ENCODE results near the gene YPEL1.

- TF ChIP-seq EP300 (IDR thresholded peaks at IDR 0.05; ENCODE audit: borderline replicate concordance) (no peak), FOXM1 (IDR thresholded peaks at IDR 0.05; ENCODE audit: borderline replicate concordance, low read depth) (no peak), MAX (IDR thresholded peaks at IDR 0.05) (no peak), TEAD4 (IDR thresholded peaks at IDR 0.05) (no peak), TAF1 (IDR thresholded peaks at IDR 0.05; ENCODE audit: low read depth) (no peak), EGR1 (IDR thresholded peaks at IDR 0.05) (no peak), TCF12 (IDR thresholded peaks at IDR 0.05; ENCODE audit: low read depth) (no peak), ZBTB7A (IDR thresholded peaks at IDR 0.05; ENCODE audit: low read depth) (no peak), NFIC (IDR thresholded peaks at IDR 0.05) (no peak), CEBPB (IDR thresholded peaks at IDR 0.05) (no peak)
- TF ChIP-seq, protein P1, sequence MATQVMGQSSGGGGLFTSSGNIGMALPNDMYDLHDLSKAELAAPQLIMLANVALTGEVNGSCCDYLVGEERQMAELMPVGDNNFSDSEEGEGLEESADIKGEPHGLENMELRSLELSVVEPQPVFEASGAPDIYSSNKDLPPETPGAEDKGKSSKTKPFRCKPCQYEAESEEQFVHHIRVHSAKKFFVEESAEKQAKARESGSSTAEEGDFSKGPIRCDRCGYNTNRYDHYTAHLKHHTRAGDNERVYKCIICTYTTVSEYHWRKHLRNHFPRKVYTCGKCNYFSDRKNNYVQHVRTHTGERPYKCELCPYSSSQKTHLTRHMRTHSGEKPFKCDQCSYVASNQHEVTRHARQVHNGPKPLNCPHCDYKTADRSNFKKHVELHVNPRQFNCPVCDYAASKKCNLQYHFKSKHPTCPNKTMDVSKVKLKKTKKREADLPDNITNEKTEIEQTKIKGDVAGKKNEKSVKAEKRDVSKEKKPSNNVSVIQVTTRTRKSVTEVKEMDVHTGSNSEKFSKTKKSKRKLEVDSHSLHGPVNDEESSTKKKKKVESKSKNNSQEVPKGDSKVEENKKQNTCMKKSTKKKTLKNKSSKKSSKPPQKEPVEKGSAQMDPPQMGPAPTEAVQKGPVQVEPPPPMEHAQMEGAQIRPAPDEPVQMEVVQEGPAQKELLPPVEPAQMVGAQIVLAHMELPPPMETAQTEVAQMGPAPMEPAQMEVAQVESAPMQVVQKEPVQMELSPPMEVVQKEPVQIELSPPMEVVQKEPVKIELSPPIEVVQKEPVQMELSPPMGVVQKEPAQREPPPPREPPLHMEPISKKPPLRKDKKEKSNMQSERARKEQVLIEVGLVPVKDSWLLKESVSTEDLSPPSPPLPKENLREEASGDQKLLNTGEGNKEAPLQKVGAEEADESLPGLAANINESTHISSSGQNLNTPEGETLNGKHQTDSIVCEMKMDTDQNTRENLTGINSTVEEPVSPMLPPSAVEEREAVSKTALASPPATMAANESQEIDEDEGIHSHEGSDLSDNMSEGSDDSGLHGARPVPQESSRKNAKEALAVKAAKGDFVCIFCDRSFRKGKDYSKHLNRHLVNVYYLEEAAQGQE (IDR thresholded peaks at IDR 0.05; ENCODE audit: low read depth) = no peak
- TF ChIP-seq, protein P2, sequence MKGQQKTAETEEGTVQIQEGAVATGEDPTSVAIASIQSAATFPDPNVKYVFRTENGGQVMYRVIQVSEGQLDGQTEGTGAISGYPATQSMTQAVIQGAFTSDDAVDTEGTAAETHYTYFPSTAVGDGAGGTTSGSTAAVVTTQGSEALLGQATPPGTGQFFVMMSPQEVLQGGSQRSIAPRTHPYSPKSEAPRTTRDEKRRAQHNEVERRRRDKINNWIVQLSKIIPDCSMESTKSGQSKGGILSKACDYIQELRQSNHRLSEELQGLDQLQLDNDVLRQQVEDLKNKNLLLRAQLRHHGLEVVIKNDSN (IDR thresholded peaks at IDR 0.05) = no peak
These were observed 31.3 kb upstream of the YPEL1 start for GRCh38 chr22:21766691-21767462.

All from Ishikawa (cell line).